Heart left ventricle (tissue), 16 donors: ENCODE results near the gene BCL6. TPM values are rescaled to one million over a fixed set of nuclear protein-coding genes. Genes with fewer than 3 reads are reported as not detected.

ENCODE experiments used
- ATAC-seq, 4 donors: fragments of 200-7000 bp; cut with Tn5 transposase; one replicate each; pipeline ENCODE4 v1.9.1; 2020 to 2022; ENCODE audit warnings: moderate library complexity in 4 of 4, mild to moderate bottlenecking in 3 of 4, moderate number of reproducible peaks in 1 of 4
- DNase-seq, 5 donors: peaks; one replicate each; pipeline ENCODE4 v3.0.0-alpha.2; 2020
- H3K27ac ChIP-seq, 12 donors: fragments of 200-600 bp; sonication (generic) in 4 of 12; one replicate each; pipeline versions ENCODE4 v1.5.0 to v1.8.0; 2016 to 2022; ENCODE audit warnings: mild to moderate bottlenecking in 2 of 12
- H3K27me3 ChIP-seq, 9 donors: fragments of 200-600 bp; sonication (generic) in 2 of 9; one replicate each; pipeline versions ENCODE4 v1.5.1 to v1.8.0; 2016 to 2022; ENCODE audit warnings: mild to moderate bottlenecking in 3 of 9
- H3K36me3 ChIP-seq, 9 donors: fragments of 200-600 bp; sonication (generic) in 2 of 9; one replicate each; pipeline versions ENCODE4 v1.5.0 to v1.8.0; 2018 to 2022; ENCODE audit warnings: mild to moderate bottlenecking in 2 of 9
- H3K4me1 ChIP-seq, 12 donors: fragments of 200-600 bp; sonication (generic) in 4 of 12; one replicate each; pipeline versions ENCODE4 v1.5.0 to v1.8.0; 2016 to 2022; ENCODE audit warnings: mild to moderate bottlenecking in 3 of 12
- H3K4me3 ChIP-seq, 12 donors: fragments of 200-600 bp; sonication (generic) in 4 of 12; one replicate each; pipeline versions ENCODE4 v1.5.0 to v1.8.0; 2017 to 2022; ENCODE audit warnings: mild to moderate bottlenecking in 9 of 12, moderate library complexity in 4 of 12
- H3K9me3 ChIP-seq, 12 donors: fragments of 200-600 bp; sonication (generic) in 4 of 12; one replicate each; pipeline versions ENCODE4 v1.5.0 to v1.8.0; 2016 to 2022; ENCODE audit warnings: mild to moderate bottlenecking in 1 of 12
- CTCF ChIP-seq, 12 donors: fragments of 200-600 bp; sonication (generic) in 4 of 12; IDR thresholded peaks; one replicate each; pipeline versions ENCODE4 v1.5.0 to v1.8.0; 2018 to 2022; ENCODE audit warnings: antibody characterized with exemption in 12 of 12, mild to moderate bottlenecking in 5 of 12
- POLR2A ChIP-seq, 2 donors: fragments of 450-650 bp; IDR thresholded peaks; one replicate each; pipeline ENCODE4 v1.6.1; 2017; ENCODE audit warnings: antibody characterized with exemption in 2 of 2, mild to moderate bottlenecking in 2 of 2, moderate library complexity in 2 of 2
- WGBS, 4 donors: extraction: QIAGEN DNeasy Blood & Tissue Kit in 2 of 4; methylation state at CpG; one replicate each; pipeline versions ENCODE4 v1.1.5 to v1.1.7; 2013 to 2018; 5-methylcytosine and 5-hydroxymethylcytosine counted together
- intact Hi-C, 10 donors: fragments of 100-400 bp; cut with DNase I; formaldehyde crosslinking; loops; one replicate each; pipeline versions ENCODE4 v1.11.1 to v1.14.2; 2022
- polyA plus RNA-seq, 2 donors: library from polyadenylated mRNA; stranded (reverse); fragments of 200-250 nt; gene quantifications; one replicate each; pipeline ENCODE4 v1.2.3, GENCODE V29; 2013
- total RNA-seq, 9 donors: library from RNA; depleted of rRNA in 2 of 9; stranded (reverse); fragments of >200 nt in 2 of 9; fragmentation: NEBNext Ultra II Directional in 3 of 9; extraction: Animal tissue kit (Norgen Biotek cat#: 25700) in 3 of 9; gene quantifications; one replicate each; pipeline versions ENCODE4 v1.1.0 to v1.2.4, GENCODE V29; 2016 to 2023
- donor health status: ischemic (EF 13 %, LVEDD 7.1; RV severe dilation, severe dysfunction).
- donor health status: healthy with polysubstance abuse.
- donor health status: DM: no; HTN: yes; CAD: no.
- donor health status: DM: no; HTN: no; CAD: no.
- donor health status: ischemic (EF 25% LVEDD 6.9; RV normal size, moderate dysfunction).
- donor health status: ischemic (EF 25% LVEDD 5.7; RV mildly dilated, moderate dysfunction).
- donor health status: healthy.
- donor health status: DM: yes; HTN: yes; CAD: no.
- donor health status: ischemic (EF 35%, LVEDD 5.7; RV mildly dilated, moderate dysfunction).
- donor health status: nonischemic (EF 11% LVEDD 7.7; RV severe dilation, severe dysfunction).
- donor health status: DM: yes; HTN: yes; CAD: no.
- donor health status: PGD.
- donor health status: ischemic (EF 29% LVEDD 5.4; RV normal size, mild dysfunction).
- donor health status: nonischemic (EF 23%, LVEDD 6.1; RV moderate dilation, normal function).

BCL6 gene
- total and polyA plus RNA-seq, 11 donors: 29.3 to 109 (median 45.7) TPM

DNA sequence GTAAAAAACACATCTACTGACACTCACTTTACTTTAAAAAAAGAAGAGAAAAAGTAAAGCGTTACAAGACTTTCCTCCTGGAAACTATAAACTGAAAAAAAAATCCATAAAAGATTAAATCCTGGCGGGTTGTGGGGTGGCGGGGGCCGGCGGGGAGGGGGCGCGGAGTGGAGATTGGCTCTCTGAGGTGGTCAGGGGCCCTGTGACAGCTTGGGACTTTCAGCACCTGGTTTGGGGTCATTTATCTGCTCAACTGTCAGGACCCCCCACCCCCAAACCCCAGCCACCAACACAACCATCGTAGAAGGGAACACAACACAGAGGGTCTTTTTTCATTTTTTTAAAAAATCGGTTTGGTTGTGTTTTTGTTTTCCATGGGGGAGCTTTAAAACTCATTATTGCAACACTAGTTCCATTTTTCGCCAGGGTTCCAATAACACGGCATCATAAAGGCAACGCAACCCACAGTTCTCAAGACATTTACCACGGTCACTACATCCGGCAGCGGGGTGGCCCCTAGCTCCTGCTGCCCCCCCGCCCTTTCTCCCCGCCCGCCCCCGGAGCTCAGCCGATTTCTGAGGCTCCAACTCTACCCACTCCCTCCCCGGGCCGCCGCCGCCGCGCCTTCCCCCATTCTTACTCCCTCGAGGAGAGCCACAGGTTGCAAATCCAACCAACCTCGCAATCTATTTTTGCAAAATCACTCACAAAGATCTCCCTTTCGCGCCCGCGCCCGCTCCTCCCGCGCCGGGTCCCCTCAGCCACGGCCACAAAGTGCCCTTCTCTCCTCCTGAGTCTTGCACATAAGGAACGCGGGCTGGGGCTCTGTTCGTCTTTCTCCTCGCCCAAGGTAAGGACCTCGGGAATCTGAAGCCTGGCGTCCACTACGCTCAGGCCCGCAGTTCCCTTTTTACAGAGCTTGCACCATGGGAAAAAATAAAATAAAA is 1.8 kb downstream of the BCL6 start:
- H3K4me3 ChIP-seq: peak overlapping the region; percentile 54 to 89 (median 78)
- H3K9me3 ChIP-seq: no peaks in the 10 kb centered on the region
- 1 to 5% (median 4%) methylated on average over 42 to 45 of the region's 45 CpGs for WGBS, 4 donors
- TF ChIP-seq CTCF (IDR thresholded peaks at IDR 0.05) (no peak), POLR2A (IDR thresholded peaks at IDR 0.05) (no peak)
- peaks cover 0 to 51% (median 22%) of the 10 kb centered on the region in 12 donors for H3K4me1 ChIP-seq
- intact Hi-C loops: loop anchor here (1.0 to 10.0 kb wide), 25 partner anchors 239 to 1404 kb away; partner anchors contain the start of gene LPP (in 3 of the 10)
- H3K27ac ChIP-seq: peak overlapping the region; percentile 94 to 100 (median 98)
- no peaks in the 10 kb centered on the region for H3K36me3 ChIP-seq
- ATAC-seq (peak in 1 of 4 donors; percentile 6), DNase-seq (peak; percentile 72 to 82 (median 76))
- no peaks in the 10 kb centered on the region for H3K27me3 ChIP-seq

DNA sequence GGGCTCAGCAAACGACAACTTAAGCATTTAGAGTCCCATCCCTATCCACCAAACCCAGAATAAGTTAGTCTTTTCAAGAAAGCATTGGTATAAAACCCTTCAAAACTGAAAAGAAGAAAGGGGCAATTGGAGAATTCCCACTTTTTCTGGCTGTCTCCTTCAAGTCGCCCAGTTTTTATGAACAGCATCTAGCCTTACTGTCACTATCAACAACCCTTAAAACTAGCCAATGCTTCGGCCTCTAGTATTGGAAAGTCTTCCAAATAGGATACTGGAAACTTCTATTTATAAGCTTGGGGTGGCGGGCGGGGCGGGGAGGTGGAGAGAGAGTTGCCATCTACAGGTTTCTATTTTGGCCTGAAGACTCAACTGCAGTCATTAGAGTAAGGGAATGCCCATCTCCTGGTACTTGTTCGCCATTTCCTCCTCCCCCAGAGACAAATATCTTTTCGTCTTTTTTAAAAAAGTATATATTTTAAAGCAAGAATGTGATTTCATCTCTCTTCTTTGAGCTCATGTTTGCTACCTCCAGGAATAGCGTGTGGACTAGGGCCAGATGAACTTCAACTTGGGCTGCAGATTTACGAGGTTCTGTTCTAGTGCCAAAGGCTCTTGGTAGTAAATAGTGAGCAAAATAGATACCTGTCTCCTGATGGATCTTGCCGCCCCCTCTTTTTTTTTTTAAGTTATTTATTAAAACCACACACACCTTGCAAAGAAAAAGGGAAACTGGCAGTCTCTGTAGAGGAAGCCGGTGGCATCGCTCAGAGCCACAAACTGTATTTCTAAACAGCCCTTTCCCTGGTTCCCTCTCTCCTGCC is 2.7 kb downstream of the BCL6 start:
- WGBS, 4 donors: 29 to 38% (median 35%) methylated on average over 13 of the region's 13 CpGs
- intact Hi-C loops: loop anchor here (5.0 to 10.0 kb wide), 19 partner anchors 292 to 1405 kb away; partner anchors contain the start of gene LPP (in 2 of the 10)
- H3K9me3 ChIP-seq: no peaks in the 10 kb centered on the region
- no peaks in the 10 kb centered on the region for H3K36me3 ChIP-seq
- DNase-seq (peak in 4 of 5 donors; percentile 59 to 71 (median 68)), ATAC-seq (peak in 3 of 4 donors; percentile 4 to 9 (median 4))
- peaks cover 0 to 42% (median 18%) of the 10 kb centered on the region in 12 donors for H3K4me1 ChIP-seq
- peak overlapping the region; percentile 54 to 89 (median 78) for H3K4me3 ChIP-seq
- no peaks in the 10 kb centered on the region for H3K27me3 ChIP-seq
- peak overlapping the region; percentile 94 to 100 (median 98) for H3K27ac ChIP-seq
- TF ChIP-seq CTCF (IDR thresholded peaks at IDR 0.05) (peak in 1 of 12 donors; percentile 9), POLR2A (IDR thresholded peaks at IDR 0.05) (peak; percentile 6 to 73)

DNA sequence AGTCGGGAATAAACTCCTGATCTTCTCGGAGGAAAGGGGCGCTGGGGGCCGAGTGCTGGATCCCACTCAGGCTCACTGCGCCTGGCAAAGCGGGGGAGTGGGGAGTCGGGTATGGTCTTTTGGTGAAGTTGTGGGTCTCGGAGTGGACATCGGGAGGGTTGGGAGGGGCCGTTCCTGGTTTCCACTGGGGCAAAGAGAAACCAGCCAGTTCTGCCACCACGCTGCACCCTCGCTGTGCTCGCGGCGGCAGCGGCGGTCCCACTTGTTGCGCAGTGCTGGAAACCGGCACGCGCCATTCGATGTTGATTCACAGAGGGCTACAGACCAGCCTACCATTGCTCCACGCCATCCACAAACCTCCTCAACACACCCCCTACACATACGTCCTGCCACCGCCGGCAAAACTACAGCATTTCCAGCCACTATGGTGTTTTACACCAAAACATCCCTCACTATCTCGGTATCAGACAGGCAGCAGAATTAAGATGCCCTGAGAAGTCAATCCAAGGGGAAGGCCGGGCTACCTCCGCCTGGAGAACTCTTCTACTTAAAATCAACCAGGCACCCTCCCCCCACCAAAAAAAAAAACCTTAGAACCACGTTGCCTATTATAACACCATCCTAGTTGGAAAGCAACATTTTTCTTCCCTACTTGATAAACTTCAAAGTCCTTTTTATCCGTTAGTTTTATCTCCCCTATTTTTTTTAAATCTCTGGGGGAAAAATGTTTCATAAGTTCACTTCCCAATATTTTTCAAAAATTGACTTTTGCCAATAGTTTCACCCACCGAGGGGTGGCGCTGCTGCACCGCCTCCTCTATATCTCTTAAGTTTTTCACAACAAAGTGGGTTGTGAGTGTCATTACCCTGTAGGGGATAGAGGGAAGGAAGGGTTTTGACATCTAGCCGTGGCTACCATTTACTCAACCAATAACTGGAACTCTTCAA is 3.6 kb downstream of the BCL6 start:
- 1% methylated on average over 35 of the region's 35 CpGs for WGBS, 4 donors
- Histone ChIP-seq H3K9me3 (no peaks in the 10 kb centered on the region), H3K4me1 (peaks cover 0 to 40% (median 20%) of the 10 kb centered on the region in 12 donors), H3K27me3 (no peaks in the 10 kb centered on the region), H3K36me3 (no peaks in the 10 kb centered on the region), H3K27ac (peak overlapping the region; percentile 94 to 100 (median 98)), H3K4me3 (peak overlapping the region; percentile 40 to 89 (median 75))
- intact Hi-C loops: loop anchor here (1.0 to 10.0 kb wide), 25 partner anchors 293 to 1407 kb away; partner anchors contain the start of gene LPP (in 2 of the 10)
- DNase-seq: peak; percentile 69 to 88 (median 75)
- TF ChIP-seq CTCF (IDR thresholded peaks at IDR 0.05): peak; percentile 74 to 94 (median 88)
- TF ChIP-seq POLR2A (IDR thresholded peaks at IDR 0.05): peak in 1 of 2 donors; percentile 33
- ATAC-seq: peak in 1 of 4 donors; percentile 3
